Testis (tissue), 3 donors: ENCODE results near the gene ZNF554. TPM values are rescaled to one million over a fixed set of nuclear protein-coding genes. Genes with fewer than 3 reads are reported as not detected.

ENCODE experiments used
- DNase-seq: peaks from one replicate; pipeline ENCODE4 v3.0.0-alpha.2; 2019
- H3K27ac ChIP-seq, 2 donors: fragments of 200-600 bp; sonication (generic); one replicate each; pipeline ENCODE4 v1.5.1; 2019
- H3K27me3 ChIP-seq: fragments of 200-600 bp; sonication (generic); one replicate; pipeline ENCODE4 v1.5.1; 2019
- H3K36me3 ChIP-seq: fragments of 200-600 bp; sonication (generic); one replicate; pipeline ENCODE4 v1.5.1; 2017; ENCODE audit warnings: low read depth; ENCODE audit errors: missing control alignments
- H3K4me1 ChIP-seq: fragments of 200-600 bp; sonication (generic); one replicate; pipeline ENCODE4 v1.5.1; 2019
- H3K4me3 ChIP-seq, 2 donors: fragments of 200-600 bp; sonication (generic); one replicate each; pipeline ENCODE4 v1.5.1; 2017 to 2019
- H3K9me3 ChIP-seq: fragments of 200-600 bp; sonication (generic); one replicate; pipeline ENCODE4 v1.5.1; 2017
- POLR2A ChIP-seq: fragments of 450-650 bp; IDR thresholded peaks from one replicate; pipeline ENCODE4 v1.6.1; 2017; ENCODE audit warnings: antibody characterized with exemption, mild to moderate bottlenecking, moderate library complexity
- WGBS, 2 donors: methylation state at CpG; one replicate each; pipeline ENCODE4 v1.1.5; 2018; 5-methylcytosine and 5-hydroxymethylcytosine counted together
- intact Hi-C: fragments of 100-400 bp; cut with DNase I; formaldehyde crosslinking; loops from one replicate; pipeline ENCODE4 v1.15.1; 2023; ENCODE audit warnings: low total_unique reads
- polyA plus RNA-seq: library from polyadenylated mRNA; stranded (reverse); fragments of 350-450 nt; fragmentation: Illumina TruSeq; extraction: RNeasy Lipid Tissue Mini Kit (QIAGEN cat#74804); gene quantifications from one replicate; pipeline ENCODE4 v1.2.3, GENCODE V29; 2014; ENCODE audit warnings: low read depth, low replicate concordance; ENCODE audit not compliant: insufficient read depth
- total RNA-seq, 2 donors: library from RNA; depleted of rRNA; stranded (reverse); fragments of >200 nt; gene quantifications; one replicate each; pipeline ENCODE4 v1.2.3, GENCODE V29; 2016
- TF ChIP-seq, protein P1 (sequence below), 3 experiments: fragments of 450-650 bp in 2 of 3; fragments of 200-600 bp in 1 of 3; sonication (generic) in 1 of 3; IDR thresholded peaks; one replicate each; pipeline ENCODE4 v1.5.1; 2016 to 2019; ENCODE audit warnings: antibody characterized with exemption in 3 of 3, mild to moderate bottlenecking in 2 of 3, moderate library complexity in 1 of 3

ZNF554 gene
- total and polyA plus RNA-seq, 3 donors from 2014 or later: 6.9 to 9.4 (median 9.3) TPM

DNA sequence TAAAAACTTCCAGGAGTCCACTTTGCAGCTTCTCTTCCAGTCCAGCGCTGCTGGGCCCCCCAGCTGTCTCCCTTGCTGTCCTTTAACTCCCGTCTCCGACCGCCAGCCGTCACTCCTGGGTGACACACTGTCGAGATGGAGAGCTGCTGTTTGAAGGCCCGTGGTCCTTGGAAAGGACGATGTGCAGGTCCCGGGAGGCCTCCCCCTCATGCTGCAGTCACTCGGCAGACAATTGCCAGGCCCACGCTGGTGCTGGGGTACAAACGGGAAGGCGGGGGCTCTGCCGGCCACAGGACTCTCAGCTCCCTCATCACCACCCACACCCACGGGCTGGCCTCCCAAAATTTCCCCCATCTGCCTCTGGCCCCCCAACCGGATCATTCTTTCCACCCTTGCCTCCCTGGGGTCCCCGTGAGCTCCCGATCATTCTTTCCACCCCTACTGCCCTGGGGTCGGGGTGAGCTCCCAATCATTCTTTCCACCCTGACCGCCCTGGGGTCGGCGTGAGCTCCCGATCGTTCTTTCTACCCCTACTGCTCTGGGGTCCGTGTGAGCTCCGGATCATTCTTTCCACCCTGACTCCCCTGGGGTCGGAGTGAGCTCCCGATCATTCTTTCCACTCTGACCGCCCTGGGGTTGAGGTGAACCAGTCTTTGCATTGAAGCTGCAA is 16.0 kb upstream of the ZNF554 start:
- Histone ChIP-seq H3K36me3 (no peaks in the 10 kb centered on the region), H3K4me3 (no peak overlapping the region), H3K27ac (no peak overlapping the region), H3K4me1 (no peaks in the 10 kb centered on the region), H3K27me3 (no peaks in the 10 kb centered on the region), H3K9me3 (no peaks in the 10 kb centered on the region)
- TF ChIP-seq, protein P1, sequence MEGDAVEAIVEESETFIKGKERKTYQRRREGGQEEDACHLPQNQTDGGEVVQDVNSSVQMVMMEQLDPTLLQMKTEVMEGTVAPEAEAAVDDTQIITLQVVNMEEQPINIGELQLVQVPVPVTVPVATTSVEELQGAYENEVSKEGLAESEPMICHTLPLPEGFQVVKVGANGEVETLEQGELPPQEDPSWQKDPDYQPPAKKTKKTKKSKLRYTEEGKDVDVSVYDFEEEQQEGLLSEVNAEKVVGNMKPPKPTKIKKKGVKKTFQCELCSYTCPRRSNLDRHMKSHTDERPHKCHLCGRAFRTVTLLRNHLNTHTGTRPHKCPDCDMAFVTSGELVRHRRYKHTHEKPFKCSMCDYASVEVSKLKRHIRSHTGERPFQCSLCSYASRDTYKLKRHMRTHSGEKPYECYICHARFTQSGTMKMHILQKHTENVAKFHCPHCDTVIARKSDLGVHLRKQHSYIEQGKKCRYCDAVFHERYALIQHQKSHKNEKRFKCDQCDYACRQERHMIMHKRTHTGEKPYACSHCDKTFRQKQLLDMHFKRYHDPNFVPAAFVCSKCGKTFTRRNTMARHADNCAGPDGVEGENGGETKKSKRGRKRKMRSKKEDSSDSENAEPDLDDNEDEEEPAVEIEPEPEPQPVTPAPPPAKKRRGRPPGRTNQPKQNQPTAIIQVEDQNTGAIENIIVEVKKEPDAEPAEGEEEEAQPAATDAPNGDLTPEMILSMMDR (IDR thresholded peaks at IDR 0.05): no peak
- no peak for TF ChIP-seq POLR2A
- intact Hi-C loops: no loop called here
- DNase-seq: no peak
- WGBS, 2 donors: 96 to 98% methylated on average over 23 to 29 of the region's 29 CpGs

DNA sequence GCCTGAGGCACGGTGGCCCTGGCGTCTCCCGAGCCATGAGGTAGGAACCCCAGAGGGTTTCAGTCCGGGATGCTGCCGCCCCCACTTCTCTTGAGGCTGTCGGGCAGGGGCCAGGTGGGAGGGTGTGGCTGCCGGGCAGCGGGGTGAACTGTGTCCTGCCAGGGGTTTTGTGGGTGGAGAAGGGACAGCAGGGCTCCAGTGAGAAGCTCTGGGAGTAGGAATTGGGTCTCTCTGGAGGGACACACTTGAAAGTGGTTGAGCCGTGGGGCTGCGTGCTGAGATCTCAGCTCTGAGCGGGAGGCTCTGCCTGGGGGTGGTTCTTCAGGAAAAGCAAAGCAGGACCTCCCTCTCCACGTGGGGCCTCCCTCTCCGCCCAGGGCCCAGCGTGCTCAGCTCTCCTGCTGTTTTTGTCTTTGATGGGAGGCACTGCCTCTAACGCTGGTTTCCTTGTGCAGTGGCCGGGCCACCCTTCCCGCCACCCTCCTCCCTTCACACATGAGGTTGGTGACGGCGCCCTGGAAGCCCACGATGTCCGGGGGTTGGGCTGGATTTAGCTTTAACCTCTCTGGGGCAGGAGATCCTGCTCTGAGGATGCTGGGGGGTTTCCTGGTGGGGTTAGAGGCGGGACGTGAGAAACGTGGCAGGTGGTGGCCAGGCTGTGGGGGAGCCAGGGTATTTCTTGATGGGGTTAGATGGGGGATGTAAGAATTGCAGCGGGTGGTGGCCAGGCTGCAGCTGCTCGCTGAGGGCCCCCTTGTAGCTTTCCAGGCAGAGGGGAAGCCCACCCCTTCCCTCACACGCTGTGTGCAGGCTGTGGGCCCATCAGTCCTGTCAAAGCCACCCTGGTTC is 15.3 kb upstream of the ZNF554 start:
- intact Hi-C loops: no loop called here
- Histone ChIP-seq H3K4me3 (no peak overlapping the region), H3K9me3 (no peaks in the 10 kb centered on the region), H3K4me1 (no peaks in the 10 kb centered on the region), H3K27ac (no peak overlapping the region), H3K36me3 (no peaks in the 10 kb centered on the region), H3K27me3 (no peaks in the 10 kb centered on the region)
- DNase-seq: no peak
- WGBS, 2 donors: 92 to 95% methylated on average over 19 to 27 of the region's 27 CpGs
- TF ChIP-seq, protein P1 (IDR thresholded peaks at IDR 0.05): no peak
- no peak for TF ChIP-seq POLR2A

DNA sequence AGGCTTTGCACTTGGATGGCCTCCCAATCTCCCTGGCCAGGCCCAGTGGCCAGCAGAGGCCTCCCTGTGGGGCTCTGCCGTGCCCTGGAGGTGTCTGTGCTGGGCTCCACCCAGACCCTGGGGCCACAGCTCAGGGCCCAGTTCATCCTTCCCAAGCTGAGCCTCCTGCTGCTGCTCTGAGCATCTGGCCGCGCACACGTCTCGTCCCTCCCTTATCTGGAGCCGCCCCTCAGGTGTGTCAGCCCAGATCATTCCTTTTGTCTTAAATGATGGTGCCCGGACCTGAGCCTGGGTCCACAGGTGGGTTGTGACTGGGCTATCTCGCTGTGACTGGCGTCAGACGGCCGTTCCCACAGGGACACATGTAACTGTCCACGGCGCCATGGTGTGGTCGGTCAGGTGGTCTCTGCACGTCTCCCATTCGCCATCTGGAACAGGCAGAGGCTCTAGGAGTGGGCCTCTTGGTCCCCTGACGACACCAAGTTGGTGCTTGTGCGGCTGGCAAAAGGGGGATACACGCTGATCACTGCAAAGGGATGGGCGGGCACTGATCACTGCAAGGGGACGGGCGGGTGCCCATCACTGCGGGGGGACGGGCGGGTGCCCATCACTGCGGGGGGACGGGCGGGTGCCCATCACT is 14.3 kb upstream of the ZNF554 start:
- DNase-seq: no peak
- intact Hi-C loops: no loop called here
- H3K9me3 ChIP-seq: no peaks in the 10 kb centered on the region
- H3K36me3 ChIP-seq: no peaks in the 10 kb centered on the region
- TF ChIP-seq, protein P1 (IDR thresholded peaks at IDR 0.05): no peak
- TF ChIP-seq POLR2A: no peak
- no peak overlapping the region for H3K27ac ChIP-seq
- 95 to 97% methylated on average over 21 to 28 of the region's 28 CpGs for WGBS, 2 donors
- H3K27me3 ChIP-seq: no peaks in the 10 kb centered on the region
- no peaks in the 10 kb centered on the region for H3K4me1 ChIP-seq
- no peak overlapping the region for H3K4me3 ChIP-seq

DNA sequence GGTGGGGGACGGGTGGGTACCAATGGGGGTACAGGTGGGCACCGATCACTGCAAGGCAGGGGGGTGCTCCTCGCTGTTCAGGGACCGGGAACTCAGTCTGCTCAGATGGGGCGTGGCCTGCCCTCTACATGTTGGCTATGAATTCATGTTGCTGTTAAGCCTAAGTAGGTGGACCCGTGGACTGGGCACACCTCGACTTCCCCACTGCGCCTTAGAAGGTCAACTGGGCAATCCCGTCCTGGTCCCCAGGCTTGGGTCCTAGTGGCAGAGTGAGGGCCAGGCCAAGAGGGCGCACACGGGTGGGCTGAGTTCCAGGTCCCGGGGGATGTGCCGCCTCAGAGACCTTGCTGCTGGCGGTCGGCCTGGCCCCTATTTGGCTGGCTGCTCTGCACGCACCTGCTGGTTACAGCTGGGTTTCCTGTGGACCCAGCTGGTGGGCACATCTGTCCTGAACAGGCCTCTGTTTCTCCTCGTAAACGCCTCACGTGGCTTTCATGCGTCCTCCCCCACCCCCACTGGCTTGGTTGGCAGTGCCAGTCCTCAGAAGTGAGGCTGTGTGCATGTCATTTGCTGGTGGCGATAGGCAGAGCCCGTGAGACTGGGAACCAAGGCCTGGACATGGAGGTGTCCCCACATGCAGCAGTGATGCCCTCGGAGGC is 13.5 kb upstream of the ZNF554 start:
- Histone ChIP-seq H3K4me1 (no peaks in the 10 kb centered on the region), H3K27ac (no peak overlapping the region), H3K27me3 (no peaks in the 10 kb centered on the region), H3K36me3 (no peaks in the 10 kb centered on the region), H3K4me3 (no peak overlapping the region), H3K9me3 (no peaks in the 10 kb centered on the region)
- no peak for TF ChIP-seq POLR2A
- TF ChIP-seq, protein P1 (IDR thresholded peaks at IDR 0.05): no peak
- DNase-seq: no peak
- WGBS, 2 donors: 95 to 96% methylated on average over 16 to 22 of the region's 23 CpGs
- intact Hi-C loops: no loop called here
